Pancreas (tissue), 10 donors: ENCODE data around the gene UTP3. TPM values are rescaled to one million over a fixed set of nuclear protein-coding genes. Genes with fewer than 3 reads are reported as not detected.

ENCODE experiments used
- ATAC-seq, 4 donors: fragments of 200-7000 bp; cut with Tn5 transposase; one replicate each; pipeline versions ENCODE4 v1.8.0 to v1.9.1; 2020; ENCODE audit warnings: mild to moderate bottlenecking in 4 of 4, moderate library complexity in 4 of 4
- DNase-seq, 6 donors: peaks; one replicate each; pipeline ENCODE4 v3.0.0-alpha.2; 2020
- FAIRE-seq: peaks from 2 replicates; lab custom pipeline; 2012; peaks lifted over from hg19 to GRCh38; lab: Jason Lieb, UNC
- H3K27ac ChIP-seq, 4 donors: fragments of 200-600 bp; sonication (generic); 1 replicate in 3 of 4; 2 replicates in 1 of 4; pipeline versions ENCODE4 v1.5.0 to v1.8.0; 2020
- H3K27me3 ChIP-seq, 4 donors: fragments of 200-600 bp; one replicate each; pipeline ENCODE4 v1.8.0; 2021
- H3K36me3 ChIP-seq, 3 donors: fragments of 200-600 bp; sonication (generic) in 1 of 3; one replicate each; pipeline versions ENCODE4 v1.5.0 to v1.8.0; 2020 to 2021
- H3K4me1 ChIP-seq, 3 donors: fragments of 200-600 bp; one replicate each; pipeline ENCODE4 v1.8.0; 2021
- H3K4me3 ChIP-seq, 4 donors: fragments of 200-600 bp; sonication (generic) in 2 of 4; one replicate each; pipeline versions ENCODE4 v1.5.0 to v1.8.0; 2020 to 2021
- H3K9me3 ChIP-seq, 4 donors: fragments of 200-600 bp; one replicate each; pipeline ENCODE4 v1.8.0; 2021
- WGBS, 2 donors: extraction: QIAGEN DNeasy Blood & Tissue Kit; methylation state at CpG; one replicate each; pipeline ENCODE4 v1.1.7; 2013; 5-methylcytosine and 5-hydroxymethylcytosine counted together
- intact Hi-C, 3 donors: fragments of 100-400 bp; cut with DNase I; formaldehyde crosslinking; loops; one replicate each; pipeline versions ENCODE4 v1.11.1 to v1.14.2; 2022
- polyA plus RNA-seq, 2 donors: library from polyadenylated mRNA; stranded (reverse); fragments of 200-250 nt; gene quantifications; one replicate each; pipeline ENCODE4 v1.2.3, GENCODE V29; 2013
- total RNA-seq, 6 donors: library from RNA; stranded (reverse); fragmentation: NEBNext Ultra II Directional in 4 of 6; extraction: Animal tissue kit (Norgen Biotek cat#: 25700) in 4 of 6; gene quantifications; one replicate each; pipeline versions ENCODE4 v1.2.1 to v1.2.4, GENCODE V29; 2021 to 2023
- TF ChIP-seq, protein P1 (sequence below), 4 donors: fragments of 200-600 bp; sonication (generic) in 3 of 4; IDR thresholded peaks; one replicate each; pipeline versions ENCODE4 v1.5.0 to v1.8.0; 2021; ENCODE audit warnings: antibody characterized with exemption in 4 of 4
- donor health status: healthy with polysubstance abuse.
- donor health status: DM: no; HTN: no; CAD: no; lungs with moderate emphysema.
- donor health status: DM: no; HTN: no; CAD: no.
- donor health status: control.
- donor health status: control.
- donor health status: Bipolar disorder and iron deficiency.
- donor health status: DM: yes; HTN: yes; CAD: no.
- donor health status: DM: no; HTN: no; CAD: no.
- donor health status: DM: no; HTN: no; CAD: no.
- donor health status: DM: yes; HTN: yes; CAD: no.

The UTP3 gene
- total and polyA plus RNA-seq, 8 donors: 6.5 to 15.4 (median 10.5) TPM

DNA sequence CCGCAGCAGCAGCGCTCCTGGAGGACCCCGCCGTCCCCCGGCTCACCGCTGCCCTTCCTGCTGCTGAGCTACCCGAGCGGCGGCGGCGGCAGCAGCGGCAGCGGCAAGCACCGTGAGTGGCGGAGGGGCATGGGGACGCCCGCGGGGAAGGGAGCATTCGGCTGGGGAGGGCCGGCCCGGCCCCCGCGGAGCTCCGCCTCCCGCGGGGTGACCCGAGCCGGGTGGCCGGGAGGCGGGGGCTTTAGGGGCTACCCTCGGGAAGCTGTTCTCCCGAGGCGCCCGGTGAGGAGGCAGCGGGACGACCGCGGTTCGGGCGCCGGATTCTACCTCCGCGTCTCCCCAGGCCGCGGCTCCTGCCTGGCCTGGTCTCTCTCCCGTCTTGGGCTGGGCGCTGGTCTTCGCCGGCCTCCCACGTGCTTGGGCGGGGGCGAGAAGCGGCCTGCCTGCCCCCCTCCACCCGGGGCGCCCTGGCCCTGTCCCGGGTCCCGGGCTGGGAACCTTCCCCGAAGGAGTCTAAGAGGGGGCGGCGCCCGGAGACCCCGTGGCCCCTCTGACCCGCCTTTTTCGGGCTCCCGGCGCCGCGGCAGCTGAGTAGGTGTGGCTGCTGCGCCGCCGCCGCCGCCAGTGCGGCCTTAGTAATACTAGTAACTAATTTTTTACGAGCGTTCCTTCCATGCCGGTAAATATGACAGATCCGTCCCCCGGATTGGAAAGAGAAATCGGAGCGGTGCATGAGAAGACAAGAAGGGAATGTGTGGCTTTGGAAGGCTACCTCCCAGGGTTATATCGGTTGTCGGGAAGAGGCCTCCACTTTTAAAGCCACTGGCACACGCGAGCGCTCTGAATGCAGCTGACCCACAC is 17.1 kb downstream of the UTP3 start:
- Histone ChIP-seq H3K4me3 (peak overlapping the region; percentile 60 to 95 (median 89)), H3K27me3 (no peaks in the 10 kb centered on the region), H3K9me3 (no peaks in the 10 kb centered on the region), H3K4me1 (peaks cover 12 to 34% (median 19%) of the 10 kb centered on the region in 3 donors), H3K36me3 (no peaks in the 10 kb centered on the region), H3K27ac (peak overlapping the region; percentile 78 to 98 (median 94))
- no peak for FAIRE-seq
- intact Hi-C loops: no loop called here
- TF ChIP-seq, protein P1, sequence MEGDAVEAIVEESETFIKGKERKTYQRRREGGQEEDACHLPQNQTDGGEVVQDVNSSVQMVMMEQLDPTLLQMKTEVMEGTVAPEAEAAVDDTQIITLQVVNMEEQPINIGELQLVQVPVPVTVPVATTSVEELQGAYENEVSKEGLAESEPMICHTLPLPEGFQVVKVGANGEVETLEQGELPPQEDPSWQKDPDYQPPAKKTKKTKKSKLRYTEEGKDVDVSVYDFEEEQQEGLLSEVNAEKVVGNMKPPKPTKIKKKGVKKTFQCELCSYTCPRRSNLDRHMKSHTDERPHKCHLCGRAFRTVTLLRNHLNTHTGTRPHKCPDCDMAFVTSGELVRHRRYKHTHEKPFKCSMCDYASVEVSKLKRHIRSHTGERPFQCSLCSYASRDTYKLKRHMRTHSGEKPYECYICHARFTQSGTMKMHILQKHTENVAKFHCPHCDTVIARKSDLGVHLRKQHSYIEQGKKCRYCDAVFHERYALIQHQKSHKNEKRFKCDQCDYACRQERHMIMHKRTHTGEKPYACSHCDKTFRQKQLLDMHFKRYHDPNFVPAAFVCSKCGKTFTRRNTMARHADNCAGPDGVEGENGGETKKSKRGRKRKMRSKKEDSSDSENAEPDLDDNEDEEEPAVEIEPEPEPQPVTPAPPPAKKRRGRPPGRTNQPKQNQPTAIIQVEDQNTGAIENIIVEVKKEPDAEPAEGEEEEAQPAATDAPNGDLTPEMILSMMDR (IDR thresholded peaks at IDR 0.05): no peak
- peak; percentile 63 to 87 (median 75) for DNase-seq
- peak; percentile 70 to 76 (median 72) for ATAC-seq
- WGBS, 2 donors: 1% methylated on average over 36 to 86 of the region's 86 CpGs

DNA sequence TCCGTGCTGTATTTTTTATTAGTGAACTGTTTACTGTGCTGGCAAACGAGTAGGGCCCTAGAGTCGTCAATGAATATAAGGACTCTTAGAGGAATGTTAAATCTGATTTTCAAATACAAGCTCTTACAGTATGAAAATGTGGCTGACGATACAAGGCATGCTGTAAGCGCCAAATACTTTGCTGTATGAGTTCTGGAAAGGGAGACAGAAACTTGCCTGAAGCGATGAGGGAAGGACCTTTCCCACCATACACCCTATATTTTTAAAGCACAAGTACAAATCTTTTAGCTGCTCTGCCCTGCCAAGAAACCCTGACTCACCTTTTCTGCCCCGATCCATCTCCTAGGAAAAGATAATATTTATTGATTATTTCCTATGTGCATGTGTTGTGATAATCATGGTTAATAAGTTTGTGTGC is 17.7 kb downstream of the UTP3 start:
- peak overlapping the region; percentile 60 to 95 (median 89) for H3K4me3 ChIP-seq
- peaks cover 12 to 34% (median 19%) of the 10 kb centered on the region in 3 donors for H3K4me1 ChIP-seq
- TF ChIP-seq, protein P1 (IDR thresholded peaks at IDR 0.05): no peak
- DNase-seq: no peak
- H3K36me3 ChIP-seq: no peaks in the 10 kb centered on the region
- no peak for FAIRE-seq
- peak overlapping the region; percentile 78 to 98 (median 94) for H3K27ac ChIP-seq
- intact Hi-C loops: no loop called here
- H3K9me3 ChIP-seq: no peaks in the 10 kb centered on the region
- ATAC-seq: no peak
- H3K27me3 ChIP-seq: no peaks in the 10 kb centered on the region
- 1 to 3% methylated on average over 7 of the region's 7 CpGs for WGBS, 2 donors

DNA sequence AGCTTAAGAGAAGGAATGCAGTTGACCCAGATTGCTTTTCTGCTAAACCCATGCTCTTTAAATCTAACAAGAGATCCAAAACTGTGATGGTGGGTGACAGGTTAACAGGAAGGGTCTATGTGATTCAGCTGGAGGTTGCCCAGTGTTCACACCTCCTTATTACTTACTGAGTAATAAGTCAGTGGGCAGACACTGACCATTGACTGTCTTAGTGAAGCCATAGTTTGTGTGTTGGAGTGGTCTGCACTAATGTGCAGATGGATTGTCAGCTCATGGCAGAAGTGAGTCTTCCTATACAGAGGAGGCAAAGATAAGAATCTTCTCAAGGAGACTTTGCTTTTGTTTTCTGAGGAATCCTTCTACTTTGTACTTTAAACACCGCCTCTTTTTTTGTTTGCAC is 18.2 kb downstream of the UTP3 start:
- DNase-seq: no peak
- 53 to 67% methylated on average over 1 of the region's 1 CpG for WGBS, 2 donors
- intact Hi-C loops: no loop called here
- ATAC-seq: no peak
- Histone ChIP-seq H3K4me3 (peak overlapping the region; percentile 60 to 95 (median 89)), H3K4me1 (peaks cover 12 to 34% (median 23%) of the 10 kb centered on the region in 3 donors), H3K27ac (peak overlapping the region in 3 of 4 donors; percentile 93 to 98 (median 96)), H3K36me3 (no peaks in the 10 kb centered on the region), H3K9me3 (no peaks in the 10 kb centered on the region), H3K27me3 (no peaks in the 10 kb centered on the region)
- TF ChIP-seq, protein P1 (IDR thresholded peaks at IDR 0.05): no peak
- FAIRE-seq: no peak

DNA sequence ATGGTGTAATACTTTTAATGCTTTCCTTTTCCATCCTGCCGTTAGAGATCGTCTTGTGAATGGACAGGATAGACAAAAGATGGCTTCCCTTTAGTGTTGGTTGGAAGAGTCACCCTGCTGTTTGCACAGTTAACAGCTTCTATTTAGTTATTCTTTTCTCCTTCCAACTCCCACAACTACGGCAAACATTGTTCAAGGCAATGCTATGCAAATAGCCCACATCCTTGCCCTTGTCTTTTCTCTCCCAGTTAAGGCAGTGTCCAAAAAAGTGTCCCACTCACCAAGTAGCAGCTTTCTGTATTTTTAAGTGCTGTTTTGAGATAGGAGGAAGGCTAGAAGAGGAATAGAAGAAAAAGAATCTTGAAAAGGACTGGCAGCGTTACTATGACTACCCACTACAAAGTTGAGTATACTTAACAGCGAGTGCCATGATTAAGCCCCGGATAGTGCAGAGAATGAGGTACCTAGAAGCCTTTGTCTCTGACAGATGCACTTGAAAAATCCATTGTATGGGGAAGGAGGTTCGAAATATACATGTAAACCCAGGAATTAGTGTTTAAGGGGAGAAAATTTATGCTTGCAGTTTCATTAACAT is 21.4 kb downstream of the UTP3 start:
- no peak overlapping the region for H3K4me3 ChIP-seq
- no peaks in the 10 kb centered on the region for H3K36me3 ChIP-seq
- no peaks in the 10 kb centered on the region for H3K27me3 ChIP-seq
- TF ChIP-seq, protein P1 (IDR thresholded peaks at IDR 0.05): no peak
- DNase-seq (no peak), ATAC-seq (peak in 2 of 4 donors; percentile 17 to 35), FAIRE-seq (no peak)
- H3K27ac ChIP-seq: no peak overlapping the region
- no peaks in the 10 kb centered on the region for H3K9me3 ChIP-seq
- WGBS, 2 donors: 35 to 37% methylated on average over 7 of the region's 7 CpGs
- peaks cover 16 to 58% (median 39%) of the 10 kb centered on the region in 3 donors for H3K4me1 ChIP-seq
- intact Hi-C loops: no loop called here
